H54 (cell line): ENCODE data around the gene APOC3.

Experiments used
- DNase-seq: peaks from one replicate; pipeline ENCODE4 v3.0.0; 2011; ENCODE audit warnings: low spot score, mixed read lengths; ENCODE audit not compliant: insufficient read length
- FAIRE-seq: peaks from 3 replicates; lab custom pipeline; 2011; peaks lifted over from hg19 to GRCh38; lab: Jason Lieb, UNC
- POLR2A ChIP-seq: IDR thresholded peaks from 2 replicates; pipeline ENCODE4 v1.6.1; 2011; ENCODE audit warnings: low read depth, mild to moderate bottlenecking, low read length

The APOC3 gene

DNA sequence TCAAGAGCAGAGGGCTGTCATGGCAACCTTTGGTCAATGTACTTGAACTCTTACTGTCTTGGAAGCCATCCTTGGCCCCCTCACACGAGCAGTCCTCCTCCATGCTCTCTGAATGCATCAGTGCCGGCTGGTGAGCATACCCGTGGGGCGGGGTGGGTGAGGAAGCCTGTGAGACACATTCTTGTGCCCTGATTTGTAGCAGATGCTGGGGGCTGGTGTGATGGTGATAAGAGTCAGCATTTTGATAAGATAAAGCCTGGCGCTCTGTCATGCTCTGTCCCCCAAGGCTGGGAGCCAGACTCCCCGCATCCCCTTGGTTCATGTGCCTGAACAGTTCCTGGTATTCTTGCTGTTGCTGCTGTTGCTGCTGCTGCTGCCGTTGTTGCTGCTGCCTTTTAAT, 28.2 kb downstream of the APOC3 start:
- DNase-seq (no peak), FAIRE-seq (no peak)
- TF ChIP-seq POLR2A = no peak

DNA sequence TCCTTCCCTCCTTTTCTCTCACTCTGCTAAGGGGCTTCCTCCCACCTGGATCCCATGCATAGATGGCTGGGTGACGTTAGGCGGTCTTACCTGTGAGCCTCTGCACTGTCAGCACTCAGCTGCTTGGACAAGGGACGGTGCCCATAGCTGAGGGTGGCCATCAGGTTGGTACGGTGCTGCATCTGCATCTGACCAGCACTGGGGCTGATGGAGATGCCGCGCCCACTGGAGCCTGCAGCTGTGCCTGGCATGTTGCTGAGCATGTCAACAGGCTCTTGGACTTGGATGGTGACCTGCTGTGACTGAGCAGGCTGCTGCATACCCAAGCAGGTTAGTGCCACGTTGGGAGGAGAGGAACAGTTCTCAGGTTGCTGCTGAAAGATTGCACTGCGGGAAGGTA, 29.5 kb downstream of the APOC3 start:
- DNase-seq (no peak), FAIRE-seq (no peak)

DNA sequence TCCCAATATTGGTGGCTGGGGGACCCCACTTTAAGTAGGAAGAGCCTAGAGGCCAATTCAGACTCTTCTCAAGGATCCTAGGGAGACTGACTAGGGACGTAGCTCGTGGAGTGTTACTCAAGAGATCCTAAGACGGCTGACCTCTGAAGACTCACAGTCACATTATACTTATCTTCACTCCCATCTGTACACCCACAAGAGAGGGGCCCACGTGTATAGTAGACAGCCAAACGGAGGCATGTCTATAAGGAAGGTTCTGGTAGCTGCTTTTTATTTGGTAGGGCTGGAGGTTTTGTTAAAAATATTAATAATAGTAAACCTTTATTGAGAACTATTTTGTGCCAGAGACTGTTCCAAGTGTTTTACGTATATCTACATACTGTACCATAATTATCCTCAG, 30.6 kb downstream of the APOC3 start:
- TF ChIP-seq POLR2A = no peak
- FAIRE-seq = no peak
- DNase-seq = no peak

More for the DNA sequence above, 29.5 kb downstream of the APOC3 start:
- no peak for TF ChIP-seq POLR2A

DNA sequence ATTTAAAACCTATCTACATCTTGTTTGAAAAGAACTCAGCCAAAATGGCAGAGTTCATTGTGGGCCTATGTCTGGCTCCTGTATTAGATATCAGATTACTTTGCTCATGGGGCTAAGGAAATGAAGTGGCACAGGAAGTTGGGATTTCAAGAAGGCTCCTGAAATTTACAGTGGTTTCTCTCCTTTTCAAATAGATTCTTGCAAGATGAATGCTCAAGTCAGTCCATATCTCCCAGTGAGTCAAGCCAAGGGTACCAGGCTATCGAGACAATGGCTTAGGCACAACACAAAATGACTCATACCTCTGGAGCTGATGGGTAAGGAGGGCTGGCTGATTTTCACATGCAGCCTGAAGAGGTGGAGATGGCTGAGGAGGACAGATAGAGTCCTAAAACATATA, 31.8 kb downstream of the APOC3 start:
- FAIRE-seq = peak; percentile 81
- peak; percentile 23 for DNase-seq
- no peak for TF ChIP-seq POLR2A

DNA sequence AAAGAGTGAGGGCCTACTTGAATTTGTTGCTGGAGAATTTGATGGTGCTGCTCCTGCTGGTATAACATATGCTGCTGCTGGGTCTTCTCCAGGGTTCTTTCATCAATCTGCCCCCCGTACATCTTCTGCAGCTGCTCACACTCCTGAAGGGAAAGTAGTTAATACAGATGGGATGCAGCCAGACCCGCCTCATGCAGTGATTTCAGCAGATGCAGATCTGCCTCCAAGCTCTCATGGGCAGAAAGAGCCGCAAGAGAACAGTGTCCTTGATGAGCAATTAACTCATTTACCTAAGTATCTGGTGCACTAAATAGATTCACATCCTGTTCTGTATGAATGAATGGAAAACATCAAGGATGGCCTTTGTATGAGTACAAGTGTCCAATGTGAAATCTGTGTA, 32.5 kb downstream of the APOC3 start:
- FAIRE-seq = no peak
- DNase-seq = no peak
- no peak for TF ChIP-seq POLR2A

DNA sequence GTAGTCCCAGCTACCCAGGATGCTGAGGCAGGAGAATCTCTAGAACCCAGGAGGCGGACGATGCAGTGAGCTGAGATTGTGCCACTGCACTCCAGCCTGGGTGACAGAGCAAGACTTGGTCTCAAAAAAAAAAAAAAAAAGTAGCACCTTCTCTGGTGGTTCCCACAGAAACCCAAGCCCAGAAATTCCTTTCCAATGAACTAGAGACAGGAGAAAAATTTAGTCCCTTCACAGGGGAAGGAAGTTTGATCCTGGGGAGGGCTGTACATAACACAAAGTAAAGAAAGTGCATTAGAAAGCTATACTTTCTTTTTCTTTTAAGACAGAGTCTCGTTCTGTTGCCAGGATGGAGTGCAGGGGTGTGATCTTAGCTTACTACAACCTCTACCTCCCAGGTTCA, 33.2 kb downstream of the APOC3 start:
- DNase-seq = no peak
- FAIRE-seq = no peak
- TF ChIP-seq POLR2A = no peak

DNA sequence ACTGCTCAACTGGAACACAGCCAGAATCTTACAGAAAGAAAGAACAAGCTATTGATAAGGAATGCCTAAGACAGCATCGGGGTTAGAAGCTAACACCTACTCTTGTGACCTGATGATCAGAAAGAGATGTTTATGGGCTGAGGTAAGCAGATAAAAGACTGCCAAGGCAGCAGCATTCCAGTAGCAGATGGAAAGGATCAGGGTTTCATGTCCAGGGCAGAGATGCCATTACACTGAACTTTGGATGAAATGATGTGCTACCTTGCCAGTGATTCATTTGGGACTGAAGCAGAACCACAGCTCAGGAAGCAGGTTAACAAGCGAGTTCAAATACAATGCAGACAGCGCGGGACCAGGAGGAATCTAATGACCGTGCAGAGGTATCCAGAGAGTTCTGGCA, 34.8 kb downstream of the APOC3 start:
- TF ChIP-seq POLR2A = no peak
- FAIRE-seq = no peak
- DNase-seq = no peak

DNA sequence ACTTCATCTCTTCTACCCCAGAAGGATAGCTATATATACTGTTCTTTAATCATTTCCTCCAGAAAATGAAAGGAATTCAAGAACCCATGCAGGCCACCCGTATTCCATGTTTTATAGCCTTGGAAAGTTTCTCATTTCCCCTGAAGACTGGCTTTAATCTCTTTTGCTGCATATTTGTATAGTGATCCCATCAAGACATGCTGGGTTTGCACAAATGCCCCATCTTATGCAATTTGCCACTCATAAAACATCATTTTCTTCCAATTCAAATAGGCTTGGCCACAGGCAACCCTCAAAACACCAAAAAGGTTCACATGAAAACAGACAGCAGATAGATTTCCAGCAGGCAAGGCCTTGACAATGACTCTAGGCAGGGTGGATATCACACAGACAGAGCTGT, 36.0 kb downstream of the APOC3 start:
- FAIRE-seq = no peak
- no peak for TF ChIP-seq POLR2A
- no peak for DNase-seq

DNA sequence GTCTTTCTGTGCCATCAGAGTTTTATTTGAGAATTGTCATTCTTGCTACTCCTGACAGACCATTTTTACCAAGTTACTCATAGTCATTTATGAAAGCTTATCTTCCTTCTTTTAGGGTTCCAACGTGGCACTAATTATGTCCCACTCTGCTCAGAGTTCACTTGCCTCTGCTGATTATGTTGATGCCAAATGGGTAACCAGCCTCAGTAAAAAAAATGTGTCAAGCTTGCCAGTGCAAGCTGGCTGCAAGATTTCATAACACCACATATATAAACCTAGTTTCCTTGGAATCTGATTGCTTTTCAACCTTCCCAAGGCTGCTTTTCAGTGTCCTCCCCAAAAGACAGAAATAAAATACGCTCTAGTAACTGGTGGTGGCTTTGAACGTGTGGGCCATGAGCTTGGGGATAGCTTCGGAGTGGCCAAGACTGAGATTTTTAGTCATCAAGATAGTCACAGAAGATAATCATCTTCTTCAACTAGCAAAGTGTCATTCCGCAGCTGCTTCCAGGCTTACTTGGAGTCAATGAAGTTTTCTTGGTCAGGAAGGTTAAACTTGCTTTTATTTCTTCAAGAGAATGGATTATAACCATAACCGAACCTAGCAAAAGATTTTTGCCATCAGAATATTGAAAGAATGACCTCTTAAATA, 37.2 kb downstream of the APOC3 start:
- FAIRE-seq = no peak
- no peak for TF ChIP-seq POLR2A
- no peak for DNase-seq

DNA sequence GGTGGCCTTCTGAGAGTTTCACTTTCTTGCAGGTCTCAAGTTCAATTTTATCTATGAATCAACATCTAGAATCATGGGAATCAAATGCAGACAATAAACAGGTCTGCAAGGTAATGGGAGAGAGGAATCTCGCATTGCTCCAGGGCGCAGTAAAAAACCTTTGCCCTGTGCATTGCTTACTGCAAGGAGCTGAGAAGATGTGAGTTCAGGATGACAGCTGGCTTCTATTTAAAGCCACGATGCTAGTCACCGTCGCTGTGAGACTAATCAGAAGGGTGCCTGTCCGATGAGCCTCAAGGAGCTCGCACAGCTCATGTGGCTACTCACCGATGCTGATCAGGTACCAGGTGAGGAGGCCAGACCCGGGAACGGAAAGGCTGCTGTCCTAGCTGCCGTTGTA, 37.9 kb downstream of the APOC3 start:
- FAIRE-seq = no peak

DNA sequence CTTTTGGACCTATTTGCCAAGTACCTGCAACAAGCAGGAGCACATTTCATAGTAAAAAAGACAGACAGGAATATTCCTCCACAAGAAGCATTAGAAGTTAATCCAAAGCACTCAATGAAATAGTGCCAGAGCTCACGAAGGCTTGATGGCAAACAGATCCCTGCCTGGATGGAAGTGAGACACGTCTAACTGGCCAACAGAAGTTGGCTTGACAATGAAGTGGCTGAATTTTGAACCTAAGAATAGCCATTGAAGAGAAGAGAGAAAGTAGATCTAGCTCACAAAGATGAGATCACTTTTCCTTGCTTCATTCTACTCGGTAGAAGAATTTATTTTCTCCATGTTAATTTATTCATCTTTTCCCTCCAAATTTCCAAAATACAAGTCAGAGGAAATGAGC, 38.4 kb downstream of the APOC3 start:
- no peak for DNase-seq
- no peak for TF ChIP-seq POLR2A
- no peak for FAIRE-seq

More for the DNA sequence above, 37.9 kb downstream of the APOC3 start:
- TF ChIP-seq POLR2A = no peak
- DNase-seq = no peak

DNA sequence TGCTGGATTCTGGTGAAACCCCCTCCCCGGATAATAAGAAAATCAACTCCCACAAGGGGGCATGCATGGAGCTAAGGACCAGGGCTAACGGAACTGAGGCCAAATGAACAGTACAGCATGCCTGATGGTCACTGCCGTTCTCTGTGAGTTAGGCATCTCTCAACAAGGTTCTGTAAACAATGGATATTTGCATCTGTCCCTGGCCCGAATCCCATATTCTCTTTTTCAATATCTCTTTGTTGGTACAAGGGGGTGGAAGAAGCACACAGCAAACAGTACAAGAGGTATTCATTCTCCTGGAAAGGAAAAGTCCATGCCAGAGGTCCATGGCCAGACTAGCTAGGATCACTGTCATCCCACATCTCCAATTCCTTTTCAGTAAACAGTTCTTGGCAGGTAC, 39.9 kb downstream of the APOC3 start:
- no peak for TF ChIP-seq POLR2A
- FAIRE-seq = no peak
- DNase-seq = no peak

DNA sequence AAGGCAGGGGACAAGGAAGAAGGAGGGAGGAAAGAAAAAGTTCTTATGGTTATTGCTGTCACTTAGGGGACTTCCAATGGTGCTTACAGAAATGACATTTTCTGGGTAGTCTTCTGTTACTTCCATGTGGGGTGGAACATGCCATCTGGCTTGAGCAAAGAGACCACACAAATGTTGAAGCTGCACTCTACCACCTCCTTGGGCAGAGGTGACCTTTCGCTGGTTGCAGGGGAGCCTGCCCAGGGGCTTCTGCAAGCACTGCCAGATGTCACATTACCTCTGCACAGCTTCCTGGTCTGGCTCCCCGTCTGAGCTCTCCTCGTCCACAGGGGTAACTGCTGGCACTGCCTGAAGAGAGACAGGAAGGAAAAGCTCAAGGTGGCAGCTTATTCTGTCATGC, 40.3 kb downstream of the APOC3 start:
- no peak for DNase-seq
- TF ChIP-seq POLR2A = no peak
- FAIRE-seq = no peak

DNA sequence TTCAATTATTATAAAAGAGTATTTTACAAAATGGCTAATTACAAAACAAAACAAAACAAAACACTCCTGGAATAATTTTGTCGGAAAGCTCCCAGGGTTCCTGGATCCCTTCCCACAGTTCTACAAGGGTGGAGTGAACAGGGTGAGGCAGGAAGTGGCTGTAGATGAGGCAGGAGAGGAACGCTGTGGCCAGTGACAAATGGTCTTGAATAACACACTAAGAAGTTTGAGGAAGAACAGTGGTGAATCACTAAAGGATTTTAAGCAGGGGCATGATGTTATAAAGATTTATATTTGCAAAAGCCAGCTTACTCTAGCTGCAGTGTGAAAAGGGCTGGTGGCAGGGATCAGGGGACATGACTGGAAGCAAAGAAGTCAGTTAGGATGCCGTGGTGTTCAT, 41.5 kb downstream of the APOC3 start:
- no peak for TF ChIP-seq POLR2A
- peak; percentile 40 for DNase-seq
- peak; percentile 53 for FAIRE-seq

DNA sequence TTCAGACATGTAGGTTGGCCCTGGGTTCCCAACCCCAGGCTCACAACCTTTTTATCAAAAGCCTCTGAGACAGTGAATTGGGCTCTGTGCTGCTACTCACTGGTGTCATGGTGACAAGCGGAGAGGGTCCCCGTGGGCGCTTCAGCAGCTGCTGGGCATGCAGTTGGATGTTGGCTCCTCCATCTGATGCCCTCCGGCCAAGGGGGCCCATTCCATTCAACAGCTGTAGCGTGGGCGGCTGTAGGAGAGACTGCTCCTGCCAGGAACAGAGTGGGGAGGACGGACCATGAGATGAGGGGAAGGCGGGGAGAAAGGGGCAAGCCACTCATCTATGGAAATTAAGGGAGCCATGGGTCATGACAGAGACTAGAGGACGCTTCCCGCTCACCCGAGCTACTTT, 43.7 kb downstream of the APOC3 start:
- no peak for TF ChIP-seq POLR2A
- DNase-seq (no peak), FAIRE-seq (no peak)
